Mucosa of gallbladder (tissue), 1 donor: ENCODE measurements around the gene CARS1. TPM values are rescaled to one million over a fixed set of nuclear protein-coding genes. Genes with fewer than 3 reads are reported as not detected.

ENCODE experiments used
- DNase-seq: peaks from one replicate; pipeline ENCODE4 v3.0.0-alpha.2; 2020; ENCODE audit warnings: low spot score
- total RNA-seq: library from RNA; stranded (reverse); gene quantifications from one replicate; pipeline ENCODE4 v1.2.1, GENCODE V29; 2021
- donor health status: DM: no; HTN: no; CAD: no.

The CARS1 gene
- total RNA-seq, 1 donor from 2014 or later: 39.9 TPM

- DNase-seq: peak; percentile 98
These were observed 64.8 kb downstream of the CARS1 start, which contains the start of gene NAP1L4 for GRCh38 chr11:2992234-2992996. Gene NAP1L4, minus strand, starts transcription at chr11:2992329. Its CDS starts 13,109 bp downstream, at chr11:2979220.

- peak; percentile 23 for DNase-seq
These were observed 65.6 kb downstream of the CARS1 start for GRCh38 chr11:2991452-2992233.

GRCh38 chr11:2990617-2991451, 66.4 kb downstream of the CARS1 start:
- DNase-seq: no peak

- DNase-seq: no peak
These were observed 67.7 kb downstream of the CARS1 start for GRCh38 chr11:2989551-2989950.

- DNase-seq: no peak
These were observed 68.2 kb downstream of the CARS1 start for GRCh38 chr11:2989006-2989405.

GRCh38 chr11:2987881-2988861, 69.1 kb downstream of the CARS1 start:
- no peak for DNase-seq

GRCh38 chr11:2983908-2984307, 73.3 kb downstream of the CARS1 start:
- no peak for DNase-seq

- no peak for DNase-seq
These were observed 75.0 kb downstream of the CARS1 start for GRCh38 chr11:2982214-2982613.

GRCh38 chr11:2981130-2981529, 76.1 kb downstream of the CARS1 start:
- no peak for DNase-seq

- no peak for DNase-seq
These were observed 76.9 kb downstream of the CARS1 start for GRCh38 chr11:2980168-2980840.

GRCh38 chr11:2977113-2977512, 80.1 kb downstream of the CARS1 start:
- DNase-seq: no peak

- DNase-seq: no peak
These were observed 80.7 kb downstream of the CARS1 start for GRCh38 chr11:2976294-2977063.

- DNase-seq: no peak
These were observed 81.6 kb downstream of the CARS1 start for GRCh38 chr11:2975594-2975993.

- no peak for DNase-seq
These were observed 83.0 kb downstream of the CARS1 start for GRCh38 chr11:2974272-2974671.

- DNase-seq: no peak
These were observed 88.8 kb downstream of the CARS1 start for GRCh38 chr11:2968341-2968900.

GRCh38 chr11:2964782-2965181, 92.4 kb downstream of the CARS1 start:
- no peak for DNase-seq

GRCh38 chr11:2963761-2964160, 93.5 kb downstream of the CARS1 start:
- no peak for DNase-seq

GRCh38 chr11:2963112-2963754, 94.0 kb downstream of the CARS1 start:
- no peak for DNase-seq

GRCh38 chr11:2961080-2961479, 96.1 kb downstream of the CARS1 start:
- DNase-seq: no peak
